ENCODE results near the gene ORAI3. TPM values are rescaled to one million over a fixed set of nuclear protein-coding genes. Genes with fewer than 3 reads are reported as not detected.

Gene ORAI3
- total RNA-seq, 1 donor from 2014 or later = 10.2 TPM

- peaks cover 8% of the 10 kb centered on the region for H3K27me3 Mint-ChIP-seq (ENCODE audit: insufficient read depth, low read depth)
- H3K36me3 Mint-ChIP-seq = peaks cover 3% of the 10 kb centered on the region
- no peak overlapping the region for H2AFZ ChIP-seq (replicated peaks)
- H3K4me1 Mint-ChIP-seq = peaks cover 5% of the 10 kb centered on the region
- no peak overlapping the region for H3K9ac ChIP-seq
- peak overlapping the region; percentile 94 for H3K4me2 ChIP-seq
- peak overlapping the region; percentile 55 for H3K4me3 ChIP-seq
- peaks cover 36% of the 10 kb centered on the region for H3K27me3 ChIP-seq
- no peaks in the 10 kb centered on the region for H4K20me1 ChIP-seq (ENCODE audit: low read depth)
- H3K4me1 ChIP-seq = peaks cover 8% of the 10 kb centered on the region
- H3K27ac Mint-ChIP-seq = no peak overlapping the region
- H3F3A ChIP-seq (ENCODE audit: low read depth) = peaks cover 28% of the 10 kb centered on the region
- H3K79me2 ChIP-seq (ENCODE audit: low read depth) = no peaks in the 10 kb centered on the region
- H3K4me3 Mint-ChIP-seq = peak overlapping the region; percentile 75
- H3K9me3 Mint-ChIP-seq = no peaks in the 10 kb centered on the region
- no peak overlapping the region for H3K27ac ChIP-seq
- TF ChIP-seq CTCF (IDR thresholded peaks at IDR 0.05) (no peak), EZH2phosphoT487 (IDR thresholded peaks at IDR 0.05) (no peak), EZH2 (IDR thresholded peaks at IDR 0.05) (no peak)
- DNase-seq (ENCODE audit: low spot score) = no peak
- H3K9me3 ChIP-seq (ENCODE audit: low read depth) = no peaks in the 10 kb centered on the region
- no peaks in the 10 kb centered on the region for H3K36me3 ChIP-seq
Measured at GRCh38 chr16:30996324-30996984, 47.6 kb downstream of the ORAI3 start.

- DNase-seq (ENCODE audit: low spot score) = peak; percentile 87
- Histone ChIP-seq H3K4me2 (peak overlapping the region; percentile 94), H3K27me3 (peaks cover 36% of the 10 kb centered on the region), H3K9ac (no peak overlapping the region), H4K20me1 (ENCODE audit: low read depth) (no peaks in the 10 kb centered on the region), H3K4me1 (peaks cover 8% of the 10 kb centered on the region), H3K79me2 (ENCODE audit: low read depth) (no peaks in the 10 kb centered on the region), H2AFZ (replicated peaks) (peak overlapping the region; percentile 76), H3F3A (ENCODE audit: low read depth) (peaks cover 28% of the 10 kb centered on the region), H3K27ac (no peak overlapping the region), H3K36me3 (no peaks in the 10 kb centered on the region), H3K4me3 (peak overlapping the region; percentile 55), H3K9me3 (ENCODE audit: low read depth) (no peaks in the 10 kb centered on the region)
- Mint-ChIP-seq H3K27ac (no peak overlapping the region), H3K4me3 (peak overlapping the region; percentile 75), H3K36me3 (peaks cover 3% of the 10 kb centered on the region), H3K4me1 (peaks cover 6% of the 10 kb centered on the region), H3K27me3 (ENCODE audit: insufficient read depth, low read depth) (peaks cover 8% of the 10 kb centered on the region), H3K9me3 (no peaks in the 10 kb centered on the region)
- TF ChIP-seq CTCF (IDR thresholded peaks at IDR 0.05) (no peak), EZH2 (IDR thresholded peaks at IDR 0.05) (peak; percentile 47), EZH2phosphoT487 (IDR thresholded peaks at IDR 0.05) (no peak)
Measured at GRCh38 chr16:30996985-30997724, 48.3 kb downstream of the ORAI3 start.

- Mint-ChIP-seq H3K4me3 (peak overlapping the region; percentile 69), H3K27ac (no peak overlapping the region), H3K4me1 (peaks cover 8% of the 10 kb centered on the region), H3K36me3 (peaks cover 3% of the 10 kb centered on the region), H3K27me3 (ENCODE audit: insufficient read depth, low read depth) (peaks cover 8% of the 10 kb centered on the region), H3K9me3 (no peaks in the 10 kb centered on the region)
- peaks cover 28% of the 10 kb centered on the region for H3F3A ChIP-seq (ENCODE audit: low read depth)
- TF ChIP-seq EZH2phosphoT487 (IDR thresholded peaks at IDR 0.05) = no peak
- TF ChIP-seq CTCF (IDR thresholded peaks at IDR 0.05) = no peak
- TF ChIP-seq EZH2 (IDR thresholded peaks at IDR 0.05) = no peak
- no peak overlapping the region for H3K27ac ChIP-seq
- H3K4me3 ChIP-seq = peak overlapping the region; percentile 55
- peaks cover 8% of the 10 kb centered on the region for H3K4me1 ChIP-seq
- peaks cover 36% of the 10 kb centered on the region for H3K27me3 ChIP-seq
- no peak for DNase-seq (ENCODE audit: low spot score)
- H2AFZ ChIP-seq (replicated peaks) = peak overlapping the region; percentile 76
- H3K4me2 ChIP-seq = peak overlapping the region; percentile 94
- no peaks in the 10 kb centered on the region for H3K36me3 ChIP-seq
- H4K20me1 ChIP-seq (ENCODE audit: low read depth) = no peaks in the 10 kb centered on the region
- no peaks in the 10 kb centered on the region for H3K9me3 ChIP-seq (ENCODE audit: low read depth)
- no peaks in the 10 kb centered on the region for H3K79me2 ChIP-seq (ENCODE audit: low read depth)
- no peak overlapping the region for H3K9ac ChIP-seq
Measured at GRCh38 chr16:30997725-30998711, 49.1 kb downstream of the ORAI3 start.
